Caco-2 (cell line): ENCODE measurements around the gene E2F6. TPM values are rescaled to one million over a fixed set of nuclear protein-coding genes. Genes with fewer than 3 reads are reported as not detected.
A peak's percentile ranks its signal among the peaks of the same experiment; 100 is the strongest.

Experiments used
- BruUV-seq: library from RNA; stranded (reverse); fragments of 400-500 nt; replicated peaks from 2 replicates; lab custom pipeline; 2021; lab: Mats Ljungman, UMichigan
- CTCF ChIA-PET: fragments of 300-600 bp; sonication (Branson Sonifier 250); formaldehyde crosslinking; loops from one replicate; lab custom pipeline; 2022; ENCODE audit warnings: antibody characterized with exemption; lab: Charles Lee
- POLR2A ChIA-PET: fragments of 300-600 bp; sonication (Branson Sonifier 250); formaldehyde crosslinking; loops from one replicate; lab custom pipeline; 2022; ENCODE audit warnings: antibody characterized with exemption; lab: Charles Lee
- DNase-seq, 2 experiments: peaks; one replicate each; pipeline versions ENCODE4 v3.0.0 to v3.0.0-alpha.2; 2020 to 2022
- H3K27me3 ChIP-seq: replicated peaks from 2 replicates; pipeline ENCODE4 v1.6.0; 2011; ENCODE audit warnings: low read length; ENCODE audit not compliant: control insufficient read depth, insufficient read depth
- H3K36me3 ChIP-seq: 2 replicates; pipeline ENCODE4 v1.5.1; 2011; ENCODE audit warnings: low read length; ENCODE audit not compliant: control insufficient read depth, insufficient read depth
- H3K4me1 ChIP-seq: fragments of 250-450 bp; sonication (Bioruptor Pico); 2 replicates; pipeline ENCODE4 v1.5.1; 2020; ENCODE audit warnings: mild to moderate bottlenecking
- H3K4me3 ChIP-seq: 2 replicates; pipeline ENCODE4 v1.5.1; 2011; ENCODE audit warnings: low read depth, mild to moderate bottlenecking, control low read depth, low read length
- H3K9me3 ChIP-seq: fragments of 250-450 bp; sonication (Bioruptor Pico); 2 replicates; pipeline ENCODE4 v1.5.1; 2020; ENCODE audit warnings: mild to moderate bottlenecking, moderate library complexity
- H3K27ac Mint-ChIP-seq: one replicate; pipeline ENCODE4 v1.8.0; 2022; ENCODE audit warnings: mixed read lengths; ENCODE audit not compliant: unreplicated experiment
- H3K27me3 Mint-ChIP-seq: one replicate; pipeline ENCODE4 v1.8.0; 2022; ENCODE audit warnings: mixed read lengths; ENCODE audit not compliant: insufficient read depth, unreplicated experiment
- H3K36me3 Mint-ChIP-seq: one replicate; pipeline ENCODE4 v1.8.0; 2022; ENCODE audit warnings: mild to moderate bottlenecking, mixed read lengths; ENCODE audit not compliant: insufficient read depth, unreplicated experiment
- H3K4me1 Mint-ChIP-seq: one replicate; pipeline ENCODE4 v1.8.0; 2022; ENCODE audit warnings: low read depth, mixed read lengths; ENCODE audit not compliant: unreplicated experiment
- H3K4me3 Mint-ChIP-seq: one replicate; pipeline ENCODE4 v1.8.0; 2022; ENCODE audit warnings: mild to moderate bottlenecking, moderate library complexity, mixed read lengths; ENCODE audit not compliant: unreplicated experiment
- H3K9me3 Mint-ChIP-seq: one replicate; pipeline ENCODE4 v1.8.0; 2022; ENCODE audit warnings: mixed read lengths; ENCODE audit not compliant: unreplicated experiment
- intact Hi-C: fragments of 100-400 bp; cut with micrococcal nuclease; formaldehyde crosslinking; loops from one replicate; pipeline ENCODE4 v1.10.0; 2022; ENCODE audit not compliant: unreplicated experiment
- total RNA-seq: library from RNA; stranded (reverse); gene quantifications from 2 replicates; pipeline ENCODE4 v1.2.3, GENCODE V29; 2022
- TF ChIP-seq, protein P1 (sequence below), 2 experiments: fragments of 200-600 bp in 1 of 2; IDR thresholded peaks; 1 replicate in 1 of 2; 2 replicates in 1 of 2; pipeline versions ENCODE4 v1.5.1 to v1.8.0; 2011 to 2022; ENCODE audit warnings: antibody characterized with exemption in 1 of 2, control low read depth in 1 of 2, inconsistent platforms in 1 of 2, low read depth in 1 of 2, low read length in 1 of 2, mild to moderate bottlenecking in 1 of 2, moderate library complexity in 1 of 2; ENCODE audit not compliant: insufficient read depth in 1 of 2, severe bottlenecking in 1 of 2, unreplicated experiment in 1 of 2

Gene E2F6
- total RNA-seq, 1 experiment from 2014 or later: 44.5 TPM

DNA sequence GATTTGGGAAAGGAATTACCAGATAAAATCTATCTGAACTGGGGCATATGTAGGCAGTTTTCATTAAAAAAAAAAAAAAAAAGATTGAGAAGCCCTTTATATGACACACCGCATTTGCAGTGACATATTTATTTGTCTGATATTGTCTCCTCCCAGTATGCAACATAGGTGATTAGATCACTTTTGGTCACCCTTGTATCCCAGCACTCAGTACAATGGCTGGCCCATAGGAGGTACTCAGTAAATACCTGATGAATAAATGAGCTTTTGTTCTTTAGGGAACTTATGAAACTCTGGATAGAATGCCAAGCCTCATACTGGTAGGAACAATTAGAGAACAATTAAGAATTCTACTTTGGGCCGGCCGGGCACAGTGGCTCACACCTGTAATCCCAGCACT is 22.8 kb upstream of the E2F6 start:
- Histone ChIP-seq H3K4me3 (no peak overlapping the region), H3K4me1 (no peaks in the 10 kb centered on the region), H3K36me3 (no peaks in the 10 kb centered on the region), H3K9me3 (no peaks in the 10 kb centered on the region), H3K27me3 (no peaks in the 10 kb centered on the region)
- intact Hi-C loops: no loop called here
- no peaks in the 10 kb centered on the region for H3K27me3 Mint-ChIP-seq
- no peak overlapping the region for H3K27ac Mint-ChIP-seq
- no peaks in the 10 kb centered on the region for H3K36me3 Mint-ChIP-seq
- TF ChIP-seq, protein P1, sequence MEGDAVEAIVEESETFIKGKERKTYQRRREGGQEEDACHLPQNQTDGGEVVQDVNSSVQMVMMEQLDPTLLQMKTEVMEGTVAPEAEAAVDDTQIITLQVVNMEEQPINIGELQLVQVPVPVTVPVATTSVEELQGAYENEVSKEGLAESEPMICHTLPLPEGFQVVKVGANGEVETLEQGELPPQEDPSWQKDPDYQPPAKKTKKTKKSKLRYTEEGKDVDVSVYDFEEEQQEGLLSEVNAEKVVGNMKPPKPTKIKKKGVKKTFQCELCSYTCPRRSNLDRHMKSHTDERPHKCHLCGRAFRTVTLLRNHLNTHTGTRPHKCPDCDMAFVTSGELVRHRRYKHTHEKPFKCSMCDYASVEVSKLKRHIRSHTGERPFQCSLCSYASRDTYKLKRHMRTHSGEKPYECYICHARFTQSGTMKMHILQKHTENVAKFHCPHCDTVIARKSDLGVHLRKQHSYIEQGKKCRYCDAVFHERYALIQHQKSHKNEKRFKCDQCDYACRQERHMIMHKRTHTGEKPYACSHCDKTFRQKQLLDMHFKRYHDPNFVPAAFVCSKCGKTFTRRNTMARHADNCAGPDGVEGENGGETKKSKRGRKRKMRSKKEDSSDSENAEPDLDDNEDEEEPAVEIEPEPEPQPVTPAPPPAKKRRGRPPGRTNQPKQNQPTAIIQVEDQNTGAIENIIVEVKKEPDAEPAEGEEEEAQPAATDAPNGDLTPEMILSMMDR (IDR thresholded peaks at IDR 0.05; ENCODE audit: insufficient read depth in 1 of 2, low read depth in 1 of 2, low read length in 1 of 2, severe bottlenecking in 1 of 2, unreplicated experiment in 1 of 2): no peak
- no peaks in the 10 kb centered on the region for H3K4me1 Mint-ChIP-seq
- H3K9me3 Mint-ChIP-seq: no peaks in the 10 kb centered on the region
- CTCF ChIA-PET: no interaction called here
- POLR2A ChIA-PET: no interaction called here
- H3K4me3 Mint-ChIP-seq: no peak overlapping the region
- no TSS peak for BruUV-seq
- DNase-seq: no peak

- Histone ChIP-seq H3K4me1 (0 out of 2 replicates have a peak, but pooled peaks cover 4% of the 10 kb centered on the region), H3K9me3 (no peaks in the 10 kb centered on the region), H3K27me3 (no peaks in the 10 kb centered on the region), H3K4me3 (no peak overlapping the region; the same call in 1 of the 2 replicates), H3K36me3 (no peaks in the 10 kb centered on the region)
- Mint-ChIP-seq H3K9me3 (no peaks in the 10 kb centered on the region), H3K36me3 (no peaks in the 10 kb centered on the region), H3K4me3 (peak overlapping the region; percentile 75), H3K27ac (no peak overlapping the region), H3K27me3 (peaks cover 3% of the 10 kb centered on the region), H3K4me1 (no peaks in the 10 kb centered on the region)
- ChIA-PET POLR2A (no interaction called here), CTCF (no interaction called here)
- no peak for DNase-seq
- intact Hi-C loops: no loop called here
- TF ChIP-seq, protein P1 (IDR thresholded peaks at IDR 0.05; ENCODE audit: insufficient read depth in 1 of 2, low read depth in 1 of 2, low read length in 1 of 2, severe bottlenecking in 1 of 2, unreplicated experiment in 1 of 2): no peak
- BruUV-seq: no TSS peak
Observed at GRCh38 chr2:11483806-11484617, 18.1 kb upstream of the E2F6 start.

- Histone ChIP-seq H3K36me3 (no peaks in the 10 kb centered on the region), H3K4me1 (0 out of 2 replicates have a peak, but pooled peaks cover 4% of the 10 kb centered on the region), H3K27me3 (no peaks in the 10 kb centered on the region), H3K4me3 (peak overlapping the region; percentile 88), H3K9me3 (no peaks in the 10 kb centered on the region)
- Mint-ChIP-seq H3K9me3 (no peaks in the 10 kb centered on the region), H3K27me3 (peaks cover 3% of the 10 kb centered on the region), H3K27ac (peak overlapping the region; percentile 35), H3K36me3 (no peaks in the 10 kb centered on the region), H3K4me3 (peak overlapping the region; percentile 75), H3K4me1 (no peaks in the 10 kb centered on the region)
- ChIA-PET CTCF (no interaction called here), POLR2A (no interaction called here)
- no TSS peak for BruUV-seq
- DNase-seq: no peak
- TF ChIP-seq, protein P1 (IDR thresholded peaks at IDR 0.05; ENCODE audit: insufficient read depth in 1 of 2, low read depth in 1 of 2, low read length in 1 of 2, severe bottlenecking in 1 of 2, unreplicated experiment in 1 of 2): no peak
- intact Hi-C loops: no loop called here
Observed at GRCh38 chr2:11482473-11483035, 16.6 kb upstream of the E2F6 start.
